NCI-H2196 treated with DMSO at 0.1 percent for 48 hours (cell line): ENCODE results near the gene ABTB2.

ENCODE experiments used
- DNase-seq: peaks from one replicate; lab custom pipeline; 2025; ENCODE audit not compliant: unreplicated experiment; lab: John Stamatoyannopoulos, UW

ABTB2 gene

DNA sequence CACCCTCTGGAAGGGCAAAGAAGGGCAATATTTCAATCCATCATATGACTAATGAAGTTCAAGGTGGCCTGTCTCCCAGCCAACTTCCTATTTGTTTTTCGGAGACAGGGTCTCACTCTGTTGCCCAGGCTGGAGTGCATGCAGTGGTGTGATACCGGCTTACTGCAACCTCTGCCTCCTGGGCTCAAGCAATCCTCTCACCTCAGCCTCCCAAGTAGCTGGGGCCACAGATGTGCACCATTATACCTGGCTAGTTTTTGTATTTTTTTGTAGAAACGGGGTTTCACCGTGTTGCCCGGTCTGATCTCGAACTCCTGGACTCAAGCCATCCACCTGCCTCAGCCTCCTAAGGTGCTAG lies 13.4 kb downstream of the ABTB2 start:
- DNase-seq = no peak

DNA sequence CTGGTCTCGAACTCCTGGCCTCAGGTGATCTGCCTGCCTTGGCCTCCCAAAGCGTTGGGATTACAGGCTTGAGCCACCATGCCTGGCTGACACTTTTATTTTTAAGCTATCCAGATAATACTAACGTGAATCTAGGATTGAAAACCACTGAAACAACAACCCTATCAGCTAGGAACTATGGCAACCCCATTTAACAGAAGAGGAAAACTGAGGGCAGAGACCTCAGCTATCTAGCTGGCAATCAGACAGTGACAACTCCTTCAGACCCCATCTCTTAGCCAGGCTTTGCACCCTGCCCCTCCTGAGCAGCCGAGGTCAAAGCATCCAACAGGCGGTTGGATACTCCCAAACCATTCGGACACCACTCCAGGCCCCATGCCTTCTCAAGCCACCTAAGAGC lies 14.1 kb downstream of the ABTB2 start:
- no peak for DNase-seq

DNA sequence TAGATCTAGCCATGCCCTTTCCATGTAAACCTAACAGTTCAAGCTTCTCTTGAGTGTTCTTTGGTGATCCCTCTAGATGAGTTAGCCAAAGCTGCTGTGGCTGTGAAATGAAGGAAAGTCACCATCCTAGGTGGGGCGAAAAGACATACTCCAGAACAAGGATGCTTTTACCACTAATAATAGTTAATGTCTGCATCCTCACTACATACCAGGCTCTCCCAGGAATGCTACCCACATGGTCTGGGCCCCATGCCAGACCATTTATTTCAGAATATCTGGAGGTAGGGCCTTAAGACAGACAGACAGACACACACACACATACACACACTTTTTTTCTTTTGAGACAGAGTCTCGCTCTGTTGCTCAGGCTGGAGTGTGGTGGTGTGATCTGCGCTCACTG lies 14.7 kb downstream of the ABTB2 start:
- DNase-seq = no peak

DNA sequence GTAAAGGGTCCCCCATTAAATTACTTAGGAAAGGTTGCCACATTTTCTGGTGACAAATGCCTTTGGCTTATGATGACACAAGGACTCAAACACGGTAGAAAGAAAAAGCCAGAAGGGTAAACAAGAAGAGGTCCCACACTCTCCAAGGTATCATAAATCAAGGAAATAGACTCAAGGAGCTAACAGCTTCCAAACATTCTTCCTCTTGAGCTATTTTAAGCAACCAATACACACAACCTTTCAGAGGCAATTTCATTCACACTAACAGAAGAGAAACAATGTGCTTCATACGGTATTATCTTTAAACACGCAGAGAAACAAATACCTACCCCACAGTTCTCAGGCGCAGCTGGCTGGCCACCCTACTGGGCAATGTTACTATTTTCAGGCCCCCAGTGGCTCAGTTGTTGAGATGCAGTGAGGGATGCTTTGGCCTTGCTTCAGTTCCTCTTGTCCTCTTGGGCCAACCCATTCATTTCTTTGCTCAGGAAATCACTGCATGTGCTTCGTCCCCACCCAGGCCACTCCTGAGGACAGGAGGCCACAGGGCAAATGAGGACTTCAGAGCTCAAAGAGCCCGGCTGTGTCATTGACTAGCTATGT lies 15.8 kb downstream of the ABTB2 start:
- no peak for DNase-seq

DNA sequence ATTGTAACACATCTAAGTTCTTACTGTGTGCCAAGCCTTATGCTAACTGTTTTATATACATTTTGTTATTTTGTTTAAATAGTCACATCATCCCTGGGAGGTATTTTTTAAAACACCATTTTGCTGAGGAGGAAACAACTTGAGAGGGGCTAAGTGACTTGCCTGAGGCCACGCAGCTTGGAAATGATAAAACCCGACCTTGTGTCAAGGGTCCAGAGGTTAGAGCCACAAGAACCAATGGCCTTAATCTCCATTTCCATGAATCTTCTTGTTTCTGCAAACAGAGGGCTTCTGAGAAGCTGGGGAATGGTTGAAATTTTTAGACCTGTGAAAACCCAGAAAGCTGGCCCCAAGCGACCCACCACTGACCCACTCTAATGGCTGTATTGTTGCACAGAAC lies 16.7 kb downstream of the ABTB2 start:
- no peak for DNase-seq

DNA sequence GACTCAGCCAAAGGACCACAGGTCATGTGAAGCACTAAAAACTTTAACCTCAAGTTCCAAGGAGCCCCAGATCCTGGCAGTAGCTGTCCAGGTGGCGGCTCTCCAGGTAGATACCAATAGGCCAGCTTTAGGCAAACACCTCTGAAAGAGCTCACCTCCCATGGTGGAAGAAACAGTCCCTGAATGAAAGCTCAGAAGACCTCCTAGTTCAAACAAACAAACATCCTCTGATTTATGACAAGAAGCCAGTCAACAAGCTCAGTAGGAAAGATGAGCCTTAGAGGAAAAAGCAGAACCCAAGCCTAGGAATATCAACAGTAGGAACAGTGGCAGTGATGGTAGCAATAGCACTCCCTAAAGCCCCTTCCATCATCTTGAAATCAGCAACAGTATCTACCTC lies 17.2 kb downstream of the ABTB2 start:
- no peak for DNase-seq

DNA sequence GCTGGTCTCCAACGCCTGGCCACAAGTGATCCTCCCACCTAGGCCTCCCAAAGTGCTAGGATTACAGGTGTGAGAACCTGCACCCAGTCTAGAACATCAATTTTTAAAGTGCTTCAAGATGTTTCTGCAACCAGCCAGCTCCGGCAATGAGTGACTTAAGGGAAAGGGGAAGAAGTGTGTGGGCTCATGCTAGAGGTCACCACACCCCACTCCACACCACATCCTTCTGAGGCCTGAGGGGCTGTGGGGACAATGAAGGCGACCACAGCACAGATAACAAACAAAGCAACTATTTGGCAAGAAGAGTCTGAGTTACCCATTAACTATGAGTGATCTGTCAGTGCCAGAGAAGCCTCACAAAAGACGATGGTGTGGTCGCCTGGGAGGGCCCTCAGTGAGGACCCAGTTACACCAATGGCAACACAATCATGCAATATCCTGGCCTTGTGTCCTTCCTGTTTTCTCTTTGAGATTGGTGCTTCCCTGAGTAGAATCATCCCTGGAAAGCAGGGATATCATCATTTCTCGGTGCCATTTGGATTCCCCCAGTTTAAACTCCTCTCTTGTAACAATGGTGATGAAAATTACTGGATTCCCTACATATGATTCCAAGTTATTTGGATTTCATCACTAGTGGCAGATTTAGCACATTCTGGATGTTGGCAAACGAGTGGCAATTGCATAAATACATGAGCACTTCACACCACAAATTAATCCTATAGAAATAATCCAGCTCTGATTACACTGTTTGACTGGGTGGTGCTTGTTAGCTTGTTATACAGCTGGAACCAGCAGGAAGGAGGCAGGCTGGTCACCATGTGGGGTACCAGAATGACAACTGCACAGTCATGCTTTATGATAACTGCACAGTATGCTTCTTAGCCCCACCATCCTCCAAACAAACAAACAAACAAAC lies 18.4 kb downstream of the ABTB2 start:
- DNase-seq = no peak

DNA sequence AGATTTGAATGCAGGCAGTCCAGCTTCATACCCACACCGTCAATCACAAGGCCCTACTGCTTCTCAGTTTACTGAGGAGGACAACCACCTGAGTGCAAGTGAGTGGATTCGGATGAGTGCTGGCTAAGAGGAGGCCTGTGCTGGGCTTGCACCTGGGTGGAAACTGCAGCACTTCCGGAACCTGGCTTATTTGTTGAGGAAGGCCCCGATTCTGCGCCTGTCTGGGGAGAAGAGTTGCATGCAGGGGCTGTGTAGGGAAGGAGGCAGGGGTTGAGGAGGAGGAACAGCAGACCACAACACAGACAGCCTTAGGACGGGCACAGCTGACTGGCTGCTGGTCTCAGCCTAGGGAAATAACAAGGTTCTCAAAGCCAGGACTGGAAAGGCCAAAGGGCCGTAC lies 20.8 kb downstream of the ABTB2 start:
- DNase-seq = no peak

DNA sequence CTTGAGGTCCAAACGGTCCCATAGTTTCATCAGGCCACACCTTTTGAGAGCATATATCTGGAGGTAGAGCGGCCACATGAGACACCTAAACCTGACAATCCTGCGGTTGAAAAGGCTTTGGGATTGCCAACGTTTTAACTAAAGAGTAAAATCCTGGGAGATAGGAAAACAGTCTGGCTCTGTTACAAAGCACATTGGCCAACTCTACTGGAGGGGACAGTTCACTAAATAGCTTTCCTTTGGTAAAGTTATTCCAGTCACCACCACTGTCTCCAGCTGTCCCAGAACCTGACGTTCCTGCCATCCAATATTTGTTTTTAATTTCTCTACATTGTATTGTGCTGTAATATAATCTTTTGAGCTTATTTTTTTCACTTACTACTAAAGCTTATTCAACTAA lies 22.0 kb downstream of the ABTB2 start:
- no peak for DNase-seq

DNA sequence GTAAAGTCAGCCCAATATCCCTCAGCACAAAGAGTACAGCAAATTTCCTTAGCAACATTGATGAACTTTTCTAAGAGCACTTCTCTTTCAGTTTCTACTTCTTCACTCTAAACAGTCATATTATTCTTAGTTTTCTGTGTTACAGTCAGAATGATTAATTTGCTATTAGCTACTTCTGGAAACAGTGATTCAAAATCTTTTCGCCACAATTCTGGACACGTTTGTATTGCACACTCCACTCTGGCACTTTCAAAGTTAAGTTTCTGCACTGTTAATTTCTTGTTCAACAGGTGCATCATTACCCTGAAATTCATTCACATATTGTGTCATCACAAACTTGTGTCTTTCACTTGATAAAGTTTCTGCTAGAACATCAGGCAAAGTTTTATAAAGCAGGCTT lies 22.5 kb downstream of the ABTB2 start:
- no peak for DNase-seq

DNA sequence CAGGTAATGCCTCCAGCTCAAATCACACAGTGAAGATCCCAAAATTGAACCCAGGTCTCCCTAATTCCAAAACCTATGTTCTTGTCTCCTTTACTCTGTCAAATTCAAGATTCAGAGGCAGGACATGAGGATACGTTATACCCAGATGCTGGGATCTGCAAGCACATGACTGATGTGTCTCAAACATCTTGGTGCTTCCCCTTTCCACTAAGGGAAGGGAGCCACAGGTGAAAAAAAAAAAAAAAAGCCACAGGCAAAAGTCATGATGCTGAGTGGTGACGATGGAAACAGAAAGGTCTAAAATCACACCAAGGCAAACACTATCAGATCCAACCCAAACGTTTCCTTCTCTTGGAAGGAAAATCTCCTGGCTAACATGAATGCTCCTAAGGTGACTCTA lies 24.0 kb downstream of the ABTB2 start:
- no peak for DNase-seq

DNA sequence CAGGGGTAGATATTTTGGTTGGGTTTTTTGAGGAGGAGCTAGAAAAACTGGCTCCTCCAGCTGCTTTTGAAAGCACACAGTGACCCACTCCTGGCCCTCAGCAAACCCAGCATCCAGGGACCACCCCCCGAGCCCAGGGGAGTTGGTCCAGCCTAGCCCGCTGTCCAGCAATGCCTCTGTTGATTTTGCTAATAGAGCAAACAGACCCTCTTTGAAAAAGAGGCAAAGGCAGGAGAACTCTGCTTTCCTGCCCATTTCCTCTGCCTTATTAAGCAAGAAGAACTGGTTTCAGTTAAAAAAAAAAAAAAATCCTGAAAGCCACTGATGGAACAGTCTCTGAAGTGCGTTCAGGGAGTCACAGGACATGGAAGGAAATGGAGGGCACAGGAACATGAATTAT lies 25.3 kb downstream of the ABTB2 start:
- no peak for DNase-seq

DNA sequence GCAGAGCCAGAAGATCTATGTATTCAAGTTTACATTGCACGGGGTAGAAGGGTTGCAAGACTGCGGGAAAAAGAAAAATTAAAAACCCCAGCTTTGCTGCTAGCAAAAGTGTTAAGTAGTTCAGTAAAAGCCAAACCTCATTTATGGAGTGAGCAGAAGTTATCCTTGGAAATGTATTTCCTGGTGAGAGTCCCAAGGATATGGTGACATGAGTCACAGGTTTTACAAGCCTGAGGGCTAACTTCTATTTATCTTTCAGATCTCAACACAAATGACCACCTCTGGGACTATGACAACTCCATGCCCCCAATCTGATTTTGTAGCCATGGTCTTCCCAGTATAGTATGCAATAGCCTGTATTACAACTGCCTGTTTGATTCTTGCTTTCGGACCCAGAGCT lies 26.1 kb downstream of the ABTB2 start:
- DNase-seq = no peak

DNA sequence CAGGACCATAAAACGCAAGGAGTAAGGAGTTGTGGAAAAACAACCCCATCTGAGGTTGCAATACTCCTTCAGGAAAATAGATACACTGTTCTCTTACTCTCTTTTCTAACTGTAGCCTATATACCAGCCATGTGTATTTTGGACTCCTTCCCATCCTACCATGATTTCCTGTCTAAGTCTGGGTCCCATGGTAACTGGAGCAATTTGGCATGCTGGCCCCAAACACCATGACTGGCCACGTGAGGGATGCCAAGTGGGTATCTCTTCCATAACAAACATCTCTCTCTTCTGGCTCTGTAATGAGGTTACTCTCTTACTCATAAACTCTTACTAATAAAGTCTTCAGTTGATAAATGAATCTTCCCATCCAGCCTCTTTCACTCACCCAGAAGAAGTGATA lies 26.5 kb downstream of the ABTB2 start:
- peak; percentile 91 for DNase-seq

DNA sequence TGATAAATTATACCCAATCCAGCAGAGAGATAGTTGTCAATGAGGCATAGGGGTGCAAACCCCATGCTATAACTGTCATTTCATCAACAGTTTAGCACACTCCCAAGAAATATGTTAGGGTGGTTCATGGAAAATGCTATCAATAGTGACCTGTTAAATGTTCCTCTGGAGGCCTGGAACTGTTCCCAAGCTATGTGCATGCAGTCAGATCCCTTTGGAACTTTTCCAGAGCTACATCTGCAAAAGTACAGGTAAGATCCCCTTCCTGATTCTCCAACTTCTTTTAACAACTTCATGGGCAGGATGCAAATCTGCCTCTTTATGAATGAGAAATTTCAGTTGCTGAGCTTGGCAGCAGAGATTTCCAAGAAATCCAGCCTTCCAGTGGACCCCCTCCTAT lies 27.2 kb downstream of the ABTB2 start:
- DNase-seq = no peak

DNA sequence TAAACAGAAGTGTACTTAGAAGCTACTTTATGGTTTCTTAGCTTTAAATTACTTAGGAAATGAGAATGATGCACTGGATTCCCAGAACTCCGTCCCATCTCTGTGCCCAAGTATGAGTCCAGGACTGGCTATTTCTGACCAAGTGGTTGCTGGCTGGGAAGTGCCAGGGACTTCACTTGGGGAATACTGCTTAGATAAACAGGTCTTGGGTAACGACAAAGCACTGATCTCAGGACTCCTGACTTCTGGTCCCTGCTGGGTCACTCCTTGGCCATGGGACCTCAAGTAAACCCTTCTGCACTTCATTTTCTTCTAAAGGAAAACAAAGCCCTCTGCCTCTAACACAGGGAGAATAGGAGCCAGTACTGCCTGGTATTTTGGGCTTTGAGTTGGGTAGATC lies 27.9 kb downstream of the ABTB2 start:
- DNase-seq = no peak

DNA sequence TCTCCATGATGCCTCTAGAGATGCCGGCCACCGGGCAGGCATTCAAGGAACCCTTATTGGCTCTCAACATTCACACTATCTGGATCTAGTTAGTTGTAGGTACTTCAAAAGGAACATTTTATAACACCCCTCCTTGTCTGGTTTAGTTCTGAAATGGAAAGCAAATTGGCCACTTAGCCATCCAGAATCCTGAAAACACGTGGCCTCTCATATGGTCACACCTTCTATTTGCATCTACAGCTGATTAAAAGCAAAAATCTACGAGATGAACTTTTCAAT lies 29.2 kb downstream of the ABTB2 start:
- no peak for DNase-seq

DNA sequence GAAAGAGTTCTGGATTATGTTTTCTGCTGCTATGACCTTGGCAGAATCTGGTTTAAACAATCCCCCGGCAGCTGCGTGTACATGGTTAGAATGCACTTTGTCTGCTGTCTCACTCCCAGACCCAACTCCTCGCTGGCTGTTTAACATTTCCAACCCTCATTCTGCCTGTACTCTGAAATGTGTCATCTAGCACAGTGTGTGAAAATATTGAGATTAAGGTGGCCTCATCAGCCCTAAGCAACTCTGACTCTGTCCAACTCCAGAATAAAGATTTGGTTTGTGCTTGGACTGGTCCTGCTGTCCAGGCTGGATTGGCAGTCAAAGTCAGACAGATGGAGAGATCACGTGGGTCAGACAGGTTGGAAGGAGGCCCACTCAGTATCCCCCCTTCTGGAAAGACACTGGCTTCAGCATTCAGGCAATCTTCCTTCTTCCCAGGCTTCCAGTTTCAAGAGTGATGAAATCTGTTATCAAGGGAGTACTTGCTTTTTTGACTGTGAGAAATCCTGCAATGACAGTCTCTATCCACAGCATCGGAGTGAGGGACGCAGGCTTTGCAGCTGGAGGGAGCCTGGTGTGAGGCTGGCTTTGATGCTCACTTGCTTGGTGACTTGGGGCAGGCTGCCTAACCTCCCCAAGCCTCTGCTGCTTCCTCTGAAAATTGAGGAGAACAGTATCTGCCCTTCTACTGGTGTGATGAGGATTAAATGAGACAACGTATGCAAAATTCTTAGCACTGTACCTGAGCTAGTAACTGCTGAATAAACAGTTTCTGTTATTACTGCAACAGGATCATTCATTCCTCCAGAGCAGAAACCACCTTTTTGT lies 29.8 kb downstream of the ABTB2 start:
- no peak for DNase-seq

DNA sequence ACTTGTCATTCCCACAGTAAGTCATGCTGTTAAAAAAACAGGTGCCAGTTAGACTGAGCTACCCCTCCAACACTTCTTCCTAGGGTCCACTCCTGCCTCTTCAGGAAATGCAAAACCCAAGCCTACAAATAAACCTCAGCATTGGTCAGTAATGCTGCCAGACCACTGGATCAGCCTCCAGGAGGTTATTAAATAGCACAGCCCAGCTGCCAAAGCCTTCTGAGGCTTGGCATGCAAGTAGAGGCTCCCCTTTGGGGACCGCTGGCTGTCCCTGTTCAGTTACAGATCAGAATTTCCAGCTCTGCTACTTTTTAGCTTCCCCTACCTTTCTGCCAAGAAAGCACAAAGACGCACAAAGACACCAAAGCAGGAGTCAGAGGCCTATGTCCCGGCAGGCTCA lies 33.3 kb downstream of the ABTB2 start:
- no peak for DNase-seq

DNA sequence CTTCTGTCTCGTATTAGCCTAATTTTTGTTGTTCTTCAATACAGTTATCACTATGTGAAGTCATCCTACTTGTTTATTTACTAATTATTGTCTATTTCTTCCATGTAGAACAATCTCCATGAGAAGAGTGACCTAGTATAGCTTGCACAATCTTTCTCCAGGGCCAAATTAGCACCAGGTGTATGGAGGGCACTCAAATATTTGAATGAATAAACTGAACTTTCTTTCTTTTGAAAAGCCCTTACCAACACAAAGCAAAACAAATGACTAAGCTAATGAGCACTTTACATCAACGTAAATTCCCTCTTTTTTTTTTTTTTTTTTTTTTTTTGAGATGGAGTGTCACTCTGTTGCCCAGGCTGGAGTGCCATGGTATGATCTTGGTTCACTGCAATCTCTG lies 34.2 kb downstream of the ABTB2 start:
- DNase-seq = no peak

DNA sequence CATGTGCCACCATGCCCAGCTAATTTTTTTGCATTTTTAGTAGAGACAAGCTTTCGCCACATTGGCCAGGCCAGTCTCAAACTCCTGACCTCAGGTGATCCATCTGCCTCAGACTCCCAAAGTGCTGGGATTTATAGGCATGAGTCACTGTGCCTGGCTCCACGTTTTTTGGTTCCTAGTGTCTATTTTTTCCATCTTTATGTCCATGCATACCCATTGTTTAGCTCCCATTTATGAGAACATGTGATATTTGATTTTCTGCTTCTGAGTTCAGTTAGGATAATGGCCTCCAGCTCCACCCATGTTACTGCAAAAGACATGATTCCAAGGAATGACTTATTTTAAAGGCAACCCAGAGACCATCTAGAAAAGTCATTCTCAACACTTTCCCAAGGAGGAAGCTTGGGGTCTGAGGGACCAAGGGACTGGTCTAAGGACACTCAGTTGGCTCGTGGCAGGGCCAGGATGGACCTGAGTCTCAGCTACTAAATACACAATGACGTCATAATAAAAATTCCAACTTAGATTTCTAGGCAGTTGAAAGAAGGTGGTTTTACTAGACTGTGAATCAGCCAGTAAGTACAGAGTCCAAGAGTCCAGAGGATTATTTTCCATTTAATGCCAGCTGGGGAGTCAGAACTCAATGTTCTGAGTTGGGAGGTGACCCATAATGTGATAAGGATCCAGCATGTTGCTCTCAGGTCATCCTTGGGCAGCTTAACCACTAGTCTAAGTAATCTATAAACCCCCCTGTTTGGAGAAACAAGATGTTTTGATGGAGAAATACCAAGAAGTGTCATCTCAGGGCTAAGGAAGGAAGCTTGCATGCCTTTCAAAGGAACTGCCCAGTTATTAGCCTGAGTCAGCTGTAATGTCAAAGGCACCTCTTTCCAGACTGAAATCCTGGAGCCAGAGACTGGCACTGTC lies 39.4 kb downstream of the ABTB2 start:
- no peak for DNase-seq
